GM21576 (cell line): Measurements from ENCODE around the gene SIGLEC12.
"Not testable (repeated sequence)": the region's sequence is repeated elsewhere in the genome, so short reads cannot be mapped to it uniquely, and the experiment has no call there.

Source experiments
- ATAC-seq: cut with Tn5 transposase; IDR thresholded peaks from one replicate; pipeline ENCODE4 v1.9.1; 2021; ENCODE audit warnings: mild to moderate bottlenecking, moderate library complexity; ENCODE audit not compliant: unreplicated experiment

Gene SIGLEC12

GRCh38 chr19:51524666-51525264 is 23.2 kb upstream of the SIGLEC12 start:
- ATAC-seq: no peak

- no peak for ATAC-seq
Measured at GRCh38 chr19:51521781-51522180, 20.2 kb upstream of the SIGLEC12 start.

DNA sequence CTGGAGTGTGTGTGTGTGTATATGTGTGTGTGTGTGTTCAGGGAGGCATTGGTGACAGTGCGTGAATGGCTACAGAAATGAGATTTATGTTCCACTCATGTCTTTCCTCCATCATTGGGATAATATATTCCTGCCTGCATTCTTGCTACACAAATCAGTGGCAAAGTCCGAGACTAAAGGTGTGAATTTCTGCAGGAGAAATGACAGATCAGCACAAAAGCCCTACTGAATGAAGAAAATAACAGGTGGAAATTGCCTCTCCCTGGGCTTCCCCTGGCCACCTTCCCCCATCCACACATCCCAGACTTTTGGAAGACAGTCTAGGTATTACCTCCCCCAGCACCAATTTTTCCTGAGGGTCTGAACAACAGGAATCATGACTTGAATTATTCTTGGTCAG is 19.8 kb upstream of the SIGLEC12 start:
- no peak for ATAC-seq

DNA sequence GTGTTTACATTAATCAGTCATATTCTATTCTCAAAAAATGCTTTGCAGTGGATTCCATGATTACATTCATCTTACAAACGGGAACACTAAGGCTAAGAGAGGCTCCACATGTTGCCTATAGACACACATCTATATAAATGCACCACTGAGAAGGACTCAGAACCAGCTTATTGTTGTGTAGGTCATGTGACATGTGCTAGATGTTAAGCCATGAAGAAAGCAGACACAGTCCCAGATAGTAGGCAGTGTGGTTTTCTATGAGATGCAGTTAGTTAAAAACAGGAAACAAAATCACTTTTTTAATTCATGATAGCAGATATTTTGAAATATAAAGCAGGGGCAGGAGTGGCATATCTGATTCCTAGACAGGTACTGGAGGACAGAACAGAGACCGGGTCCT is 19.1 kb upstream of the SIGLEC12 start:
- no peak for ATAC-seq

GRCh38 chr19:51514866-51515481 is 13.4 kb upstream of the SIGLEC12 start:
- ATAC-seq: no peak

GRCh38 chr19:51513968-51514367 is 12.4 kb upstream of the SIGLEC12 start:
- ATAC-seq: no peak

- no peak for ATAC-seq
Measured at GRCh38 chr19:51511353-51511752, 9.8 kb upstream of the SIGLEC12 start.

GRCh38 chr19:51509823-51510660 is 8.4 kb upstream of the SIGLEC12 start:
- ATAC-seq: no peak

DNA sequence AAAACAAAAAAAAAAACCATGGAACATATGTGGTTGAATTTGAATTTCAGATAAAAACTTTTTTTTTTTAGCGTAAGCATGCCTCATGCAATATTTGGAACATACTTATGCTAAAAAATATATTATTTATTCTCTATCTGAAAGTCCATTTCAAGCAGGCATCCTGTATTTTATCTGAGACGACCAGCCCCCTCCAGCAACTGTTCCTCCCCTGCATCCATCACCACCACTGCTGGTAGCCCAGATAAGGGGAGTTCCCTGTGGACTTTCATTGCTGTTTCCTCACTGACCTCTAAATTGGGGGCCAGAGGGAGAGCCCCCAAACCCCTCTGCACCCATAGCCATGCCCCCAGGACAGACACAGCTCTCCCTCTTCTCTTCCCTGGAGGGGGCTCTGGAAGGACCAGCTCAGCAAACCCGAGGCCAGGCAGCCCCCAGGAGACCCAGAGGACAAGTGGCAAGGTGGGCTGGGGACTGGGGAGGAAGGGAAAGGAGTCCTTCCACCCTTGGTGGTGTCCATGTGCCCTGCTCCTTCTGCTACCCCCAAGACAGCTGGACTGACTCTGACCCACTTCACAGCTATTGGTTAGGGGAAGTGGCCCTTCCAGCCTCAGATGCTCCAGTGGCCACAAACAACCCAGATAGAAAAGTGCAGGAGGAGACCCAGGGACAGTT is 6.6 kb upstream of the SIGLEC12 start:
- no peak for ATAC-seq

DNA sequence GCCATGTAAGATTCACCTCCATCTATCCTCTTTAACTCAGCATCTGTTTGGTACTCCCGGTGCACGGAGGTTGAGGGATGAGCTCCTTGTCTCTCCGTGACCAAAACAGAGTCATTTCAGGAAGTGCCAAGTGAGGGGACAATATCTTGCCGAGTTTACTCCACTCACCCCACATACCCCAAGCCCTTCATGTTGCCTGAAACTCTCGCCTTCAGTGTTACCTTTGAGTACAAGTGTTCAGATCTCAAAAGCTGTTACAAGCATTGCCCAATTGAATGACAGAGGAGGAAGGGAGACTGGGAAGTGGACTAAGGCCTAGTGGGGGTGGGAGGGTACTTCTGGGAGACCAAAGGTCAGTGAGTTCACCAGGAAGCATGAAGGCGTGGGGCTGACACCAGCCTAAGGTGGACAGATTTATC is 6.0 kb upstream of the SIGLEC12 start:
- ATAC-seq: no peak

GRCh38 chr19:51507192-51507591 is 5.6 kb upstream of the SIGLEC12 start:
- no peak for ATAC-seq

- ATAC-seq: no peak
Measured at GRCh38 chr19:51505904-51506303, 4.3 kb upstream of the SIGLEC12 start.

DNA sequence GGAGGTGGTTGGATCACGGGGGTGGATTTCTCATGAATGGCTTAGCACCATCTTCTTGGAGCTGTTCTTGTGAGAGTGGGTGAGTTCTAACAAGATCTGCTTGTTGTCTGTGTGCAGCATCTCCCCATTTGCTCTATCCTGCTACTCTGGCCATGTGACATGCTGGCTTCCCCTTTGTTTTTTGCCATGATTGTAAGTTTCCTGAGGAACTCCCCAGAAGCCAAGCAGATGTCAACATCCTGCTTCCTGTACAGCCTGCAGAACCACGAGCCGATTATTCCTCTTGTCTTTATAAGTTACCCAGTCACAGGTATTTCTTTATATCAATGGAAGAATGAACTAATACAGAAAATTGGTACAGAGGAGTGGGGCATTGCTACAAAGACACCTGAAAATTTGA is 2.3 kb upstream of the SIGLEC12 start:
- no peak for ATAC-seq

GRCh38 chr19:51503286-51503817 is 1.8 kb upstream of the SIGLEC12 start:
- no peak for ATAC-seq

GRCh38 chr19:51500931-51501330 is 669 bp downstream of the SIGLEC12 start:
- ATAC-seq: not testable (repeated sequence)

DNA sequence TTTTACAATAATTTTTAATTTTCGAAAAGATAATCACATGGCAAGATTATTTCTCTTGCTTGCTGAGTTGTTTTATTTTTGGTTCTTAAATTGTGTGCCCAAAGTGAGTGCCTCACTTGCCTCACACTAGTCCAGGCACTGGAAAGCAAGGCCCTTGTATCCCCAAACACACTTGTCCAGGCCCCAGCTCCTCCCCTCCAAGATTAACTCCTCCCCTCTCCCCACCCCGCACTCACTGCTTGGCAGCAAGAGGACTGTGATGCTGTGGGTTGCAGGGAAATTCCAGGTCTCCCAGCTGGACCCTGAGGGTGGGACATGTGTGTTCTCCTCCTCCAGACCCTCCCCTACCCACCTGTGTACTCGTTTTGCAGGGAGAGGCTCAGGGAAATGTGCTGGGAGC is 3.9 kb downstream of the SIGLEC12 start:
- ATAC-seq: no peak

GRCh38 chr19:51493776-51494175 is 7.8 kb downstream of the SIGLEC12 start:
- ATAC-seq: no peak

- ATAC-seq: no peak
Measured at GRCh38 chr19:51491586-51491985, 10.0 kb downstream of the SIGLEC12 start.

DNA sequence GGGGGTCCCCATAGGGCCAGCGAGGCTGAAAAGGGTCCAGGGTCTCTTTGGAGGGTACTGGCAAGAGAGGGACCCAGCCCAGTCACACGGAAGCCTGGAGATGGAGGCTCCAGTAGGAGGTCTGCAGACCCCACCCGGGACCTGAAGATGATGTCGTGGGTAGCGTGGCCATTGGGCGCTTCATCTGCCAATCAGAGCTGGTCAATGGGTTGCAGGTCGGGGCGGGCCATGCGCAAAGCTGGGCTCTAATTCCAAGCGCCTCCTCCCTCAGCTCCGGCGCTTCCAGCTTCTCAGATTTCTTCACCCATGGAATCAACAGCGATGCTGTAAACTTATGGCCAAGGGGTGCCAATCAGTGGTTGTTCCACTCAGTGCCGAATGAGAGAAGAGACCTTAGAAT is 10.9 kb downstream of the SIGLEC12 start:
- no peak for ATAC-seq

GRCh38 chr19:51489113-51489512 is 12.5 kb downstream of the SIGLEC12 start:
- no peak for ATAC-seq

DNA sequence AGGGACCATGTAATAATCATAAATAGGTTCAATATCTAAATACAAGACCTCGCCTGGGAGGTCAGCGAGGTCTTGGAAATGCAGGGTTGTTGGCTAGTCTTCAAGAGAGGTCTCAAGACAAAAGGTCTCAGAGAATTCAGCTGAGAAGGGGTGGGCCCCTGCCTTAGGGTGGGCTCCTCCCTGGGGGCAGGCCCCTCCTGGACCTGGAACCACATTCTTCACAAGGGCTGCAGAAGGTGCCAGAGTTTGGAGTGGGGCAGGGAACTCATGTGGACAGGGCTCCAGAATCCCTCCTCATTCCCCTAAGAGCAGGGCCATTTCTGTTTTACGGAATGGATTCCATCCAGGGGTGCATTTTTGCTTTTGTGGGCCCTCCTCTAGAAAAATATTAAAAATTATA is 13.1 kb downstream of the SIGLEC12 start:
- no peak for ATAC-seq
